ENCODE data around the gene EFCAB14. TPM values are rescaled to one million over a fixed set of nuclear protein-coding genes. Genes with fewer than 3 reads are reported as not detected.

Gene EFCAB14
- total and polyA plus RNA-seq, 10 of the 15 experiments (the other 5 are each of a cell fraction or from before 2014, with no cell fraction given): 7.8 to 66.0 (median 41.6) TPM

- no peaks in the 10 kb centered on the region for H3K9me3 ChIP-seq (replicated peaks; ENCODE audit: control insufficient read depth, insufficient read depth, low read length)
- ChIA-PET POLR2A (interaction anchor here (1.4 to 1.5 kb wide), 2 partner anchors 10 to 114 kb away, joined by 4 to 6 read pairs; partner anchors contain the start of gene MKNK1), CTCF (interaction anchor here (0.6 to 1.8 kb wide), 7 partner anchors 9 to 1092 kb away, joined by 3 to 5 read pairs (median 3); no protein-coding TSS in a partner anchor), SMC1A (ENCODE audit: uncharacterized antibody, unreplicated experiment) (interaction anchor here (4.2 kb wide), 1 partner anchor 101 kb away, joined by 12 read pairs; the partner anchor contains the start of gene MOB3C), RAD21 (ENCODE audit: unreplicated experiment) (interaction anchor here (2.2 kb wide), 1 partner anchor 101 kb away, joined by 7 read pairs; the partner anchor contains the start of gene MOB3C)
- FAIRE-seq: no peak
- H3K4me3 ChIP-seq: peak overlapping the region; percentile 83
- H2AFZ ChIP-seq (ENCODE audit: control insufficient read depth, low read depth, low read length): no peak overlapping the region
- H3K27me3 ChIP-seq (replicated peaks in 1 of 2; ENCODE audit: control insufficient read depth in 2 of 2, insufficient read depth in 2 of 2, low read length in 1 of 2): no peaks in the 10 kb centered on the region
- H3K4me1 ChIP-seq (ENCODE audit: control insufficient read depth, insufficient read depth, low read length): peaks cover 13% of the 10 kb centered on the region
- TF ChIP-seq HDAC6 (IDR thresholded peaks at IDR 0.05; ENCODE audit: unreplicated experiment) (no peak), SP1 (IDR thresholded peaks at IDR 0.05; ENCODE audit: low read depth, low read length) (no peak), PKNOX1 (IDR thresholded peaks at IDR 0.05) (no peak), MTA2 (IDR thresholded peaks at IDR 0.05; ENCODE audit: low read depth) (no peak)
- peaks cover 25% of the 10 kb centered on the region for H3K79me2 ChIP-seq (ENCODE audit: control insufficient read depth, insufficient read depth, low read length)
- no peaks in the 10 kb centered on the region; the same call in 1 of the 2 replicates for H4K20me1 ChIP-seq (ENCODE audit: control insufficient read depth, insufficient read depth)
- intact Hi-C loops (cut with micrococcal nuclease; ENCODE audit: unreplicated experiment) (loop anchor here (2.0 to 5.0 kb wide), 2 partner anchors 49 to 100 kb away; partner anchors contain the start of genes ATPAF1 and MOB3C), in situ Hi-C loops (cut with MboI) (no loop called here)
- ATAC-seq: no peak
- BruUV-seq (replicated peaks): TSS peak; percentile 52
- peak overlapping the region; percentile 87 for H3K27ac ChIP-seq (ENCODE audit: control insufficient read depth, insufficient read depth)
- H3K4me2 ChIP-seq (ENCODE audit: control insufficient read depth, insufficient read depth): peak overlapping the region; percentile 94
- WGBS (ENCODE audit: insufficient coverage, insufficient replicate concordance, low lambda C conversion rate, missing lambda C conversion rate): 87% methylated on average over 9 of the region's 9 CpGs
- peaks cover 4 to 9% of the 10 kb centered on the region in 2 experiments; a peak in 1 of 4 replicates for H3K36me3 ChIP-seq (ENCODE audit: control insufficient read depth in 2 of 2, insufficient read depth in 2 of 2, low read length in 1 of 2)
- peak overlapping the region; percentile 75 for H3K9ac ChIP-seq (ENCODE audit: control insufficient read depth, insufficient read depth, low read length)
- no peak for DNase-seq (ENCODE audit: low read depth, low spot score)
Observed at GRCh38 chr1:46717654-46718053, 1.3 kb downstream of the EFCAB14 start.

- H3K4me2 ChIP-seq (ENCODE audit: control insufficient read depth, insufficient read depth): no peak overlapping the region
- TF ChIP-seq CBFB (IDR thresholded peaks at IDR 0.05; ENCODE audit: low read depth): no peak
- no peak for TF ChIP-seq BACH1 (IDR thresholded peaks at IDR 0.05; ENCODE audit: borderline replicate concordance)
- no peak for TF ChIP-seq CEBPB (IDR thresholded peaks at IDR 0.05; ENCODE audit: borderline replicate concordance in 1 of 2, low read depth in 2 of 2, low read length in 2 of 2)
- TF ChIP-seq BHLHE40 (IDR thresholded peaks at IDR 0.05; ENCODE audit: borderline replicate concordance in 1 of 2, low read depth in 2 of 2, low read length in 1 of 2): no peak
- no peak for TF ChIP-seq HDAC2 (IDR thresholded peaks at IDR 0.05)
- no peak for TF ChIP-seq TBL1XR1 (IDR thresholded peaks at IDR 0.05; ENCODE audit: low read depth, low read length)
- no peak for TF ChIP-seq BMI1 (IDR thresholded peaks at IDR 0.05; ENCODE audit: borderline replicate concordance)
- no peak for TF ChIP-seq NR2C2 (IDR thresholded peaks at IDR 0.05; ENCODE audit: borderline replicate concordance, control insufficient read depth, insufficient read length, low read depth)
- TF ChIP-seq RUNX3 (IDR thresholded peaks at IDR 0.05; ENCODE audit: low read length): no peak
- no peak for TF ChIP-seq PML (IDR thresholded peaks at IDR 0.05; ENCODE audit: low read length)
- DNase-seq (ENCODE audit: low read depth, low spot score) (no peak), ATAC-seq (no peak), FAIRE-seq (no peak)
- peaks cover 27% of the 10 kb centered on the region for H3K79me2 ChIP-seq (ENCODE audit: control insufficient read depth, insufficient read depth, low read length)
- 81% methylated on average over 3 of the region's 3 CpGs for WGBS (ENCODE audit: insufficient coverage, insufficient replicate concordance, low lambda C conversion rate, missing lambda C conversion rate)
- no peaks in the 10 kb centered on the region for H3K27me3 ChIP-seq (replicated peaks in 1 of 2; ENCODE audit: control insufficient read depth in 2 of 2, insufficient read depth in 2 of 2, low read length in 1 of 2)
- H3K27ac ChIP-seq (ENCODE audit: control insufficient read depth, insufficient read depth): no peak overlapping the region
- RAD21 ChIA-PET (ENCODE audit: unreplicated experiment): no interaction called here
- CTCF ChIA-PET: interaction anchor here (1.0 kb wide), 1 partner anchor 10 kb away, joined by 3 read pairs; no protein-coding TSS in a partner anchor
- no peaks in the 10 kb centered on the region for H3K9me3 ChIP-seq (replicated peaks; ENCODE audit: control insufficient read depth, insufficient read depth, low read length)
- H4K20me1 ChIP-seq (ENCODE audit: control insufficient read depth, insufficient read depth): no peaks in the 10 kb centered on the region; the same call in 1 of the 2 replicates
- POLR2A ChIA-PET: no interaction called here
- in situ Hi-C loops (cut with MboI): no loop called here
- peaks cover 13% of the 10 kb centered on the region for H3K4me1 ChIP-seq (ENCODE audit: control insufficient read depth, insufficient read depth, low read length)
- BruUV-seq (replicated peaks): no TSS peak
- H3K36me3 ChIP-seq (ENCODE audit: control insufficient read depth in 2 of 2, insufficient read depth in 2 of 2, low read length in 1 of 2): peaks cover 4 to 12% of the 10 kb centered on the region in 2 experiments; a peak in 2 of 4 replicates
- intact Hi-C loops (cut with micrococcal nuclease; ENCODE audit: unreplicated experiment): loop anchor here (5.0 kb wide), 1 partner anchor 98 kb away; the partner anchor contains the start of gene MOB3C
- H2AFZ ChIP-seq (ENCODE audit: control insufficient read depth, low read depth, low read length): no peak overlapping the region
- SMC1A ChIA-PET (ENCODE audit: uncharacterized antibody, unreplicated experiment): no interaction called here
- no peak overlapping the region for H3K9ac ChIP-seq (ENCODE audit: control insufficient read depth, insufficient read depth, low read length)
- H3K4me3 ChIP-seq: no peak overlapping the region
Observed at GRCh38 chr1:46714976-46715375, 3.9 kb downstream of the EFCAB14 start.
